GM18868 (cell line): ENCODE measurements around the gene CTDP1.

ENCODE experiments used
- ATAC-seq: cut with Tn5 transposase; IDR thresholded peaks from one replicate; pipeline ENCODE4 v1.9.1; 2021; ENCODE audit warnings: mild to moderate bottlenecking, moderate library complexity; ENCODE audit not compliant: unreplicated experiment

CTDP1 gene

DNA sequence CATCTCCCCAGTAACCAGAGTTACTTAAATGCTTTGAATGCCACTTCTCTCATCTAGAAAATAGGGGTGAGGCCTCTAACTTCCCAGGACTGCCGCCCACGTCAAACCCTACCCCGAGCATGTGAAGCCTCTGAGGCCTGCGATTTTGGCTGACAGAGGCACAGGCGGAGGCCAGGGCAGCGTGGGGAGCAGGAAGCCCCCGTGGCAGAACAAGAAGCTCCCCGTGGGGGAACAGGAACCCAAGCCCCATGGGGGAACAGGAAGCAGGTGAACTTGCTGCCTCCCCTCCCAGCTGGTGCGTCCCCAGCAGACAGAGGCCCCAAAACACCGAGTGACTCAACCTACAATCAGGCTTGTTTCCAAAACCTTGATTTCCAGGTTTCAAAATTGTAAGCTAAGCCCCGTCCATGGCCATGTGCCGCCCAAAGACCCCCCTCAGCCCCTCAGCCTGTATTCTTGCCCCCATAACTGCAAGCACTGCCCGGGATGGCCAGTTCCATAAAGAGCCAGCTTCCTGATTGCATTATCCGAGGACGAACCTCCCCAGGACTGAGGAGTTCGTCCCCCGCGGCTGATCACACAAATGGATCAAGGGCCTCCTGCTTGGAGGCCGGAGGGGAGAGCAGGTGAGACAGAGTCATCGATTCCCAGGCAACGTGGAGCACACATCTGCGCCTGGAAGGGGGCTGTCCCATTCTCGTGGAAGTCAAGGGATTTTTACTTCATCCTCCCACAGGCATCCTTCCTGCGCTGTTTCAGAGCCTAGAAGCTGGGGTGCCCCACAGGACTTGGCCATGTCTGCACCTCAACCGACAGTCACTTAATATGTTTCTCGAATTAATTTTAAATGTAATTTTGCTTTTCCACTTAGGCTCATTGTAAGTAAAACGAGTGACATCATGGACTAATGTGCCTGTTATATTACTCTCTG is 36.3 kb upstream of the CTDP1 start:
- ATAC-seq = peak; percentile 37

- peak; percentile 81 for ATAC-seq
Measured at GRCh38 chr18:79644006-79644665, 35.5 kb upstream of the CTDP1 start.

DNA sequence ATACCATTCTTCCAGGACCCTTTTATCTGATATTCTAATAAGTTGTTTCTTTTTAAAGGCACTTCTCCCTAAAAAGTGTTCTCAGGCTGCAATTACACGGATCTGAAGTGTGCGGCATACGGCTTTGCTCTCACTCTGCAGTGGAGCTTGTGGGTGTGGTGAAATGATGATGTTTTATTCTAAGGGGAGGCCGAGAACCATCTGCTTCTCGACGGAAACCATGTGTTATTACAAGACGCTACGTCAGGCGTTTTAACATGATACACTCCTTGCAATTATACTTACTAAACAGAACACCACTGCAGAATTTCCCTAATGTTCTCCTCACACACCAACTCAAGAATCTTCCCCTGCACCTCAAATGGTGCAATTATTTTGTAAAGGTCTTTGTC is 34.9 kb upstream of the CTDP1 start:
- no peak for ATAC-seq

- no peak for ATAC-seq
Measured at GRCh38 chr18:79645291-79645983, 34.2 kb upstream of the CTDP1 start.

DNA sequence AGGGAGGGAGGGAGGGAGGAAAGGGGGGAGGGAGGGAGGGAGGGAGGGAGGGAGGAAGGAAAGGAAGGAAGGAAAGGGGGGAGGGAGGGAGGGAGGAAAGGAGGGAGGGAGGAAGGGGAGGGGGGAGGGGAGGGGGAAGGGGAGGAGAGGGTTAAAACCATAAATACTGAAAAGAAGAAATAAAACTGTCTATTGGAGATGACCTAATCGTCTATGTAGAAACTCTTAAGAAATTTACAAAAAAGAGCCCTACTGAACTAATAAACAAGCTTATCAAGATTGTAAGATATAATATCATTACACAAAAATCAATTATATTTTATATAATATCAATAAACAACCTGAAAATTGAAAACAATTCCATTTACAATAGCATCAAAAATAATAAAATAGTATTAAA is 32.3 kb upstream of the CTDP1 start:
- no peak for ATAC-seq

- ATAC-seq = no peak
Measured at GRCh38 chr18:79650959-79651358, 28.6 kb upstream of the CTDP1 start.

DNA sequence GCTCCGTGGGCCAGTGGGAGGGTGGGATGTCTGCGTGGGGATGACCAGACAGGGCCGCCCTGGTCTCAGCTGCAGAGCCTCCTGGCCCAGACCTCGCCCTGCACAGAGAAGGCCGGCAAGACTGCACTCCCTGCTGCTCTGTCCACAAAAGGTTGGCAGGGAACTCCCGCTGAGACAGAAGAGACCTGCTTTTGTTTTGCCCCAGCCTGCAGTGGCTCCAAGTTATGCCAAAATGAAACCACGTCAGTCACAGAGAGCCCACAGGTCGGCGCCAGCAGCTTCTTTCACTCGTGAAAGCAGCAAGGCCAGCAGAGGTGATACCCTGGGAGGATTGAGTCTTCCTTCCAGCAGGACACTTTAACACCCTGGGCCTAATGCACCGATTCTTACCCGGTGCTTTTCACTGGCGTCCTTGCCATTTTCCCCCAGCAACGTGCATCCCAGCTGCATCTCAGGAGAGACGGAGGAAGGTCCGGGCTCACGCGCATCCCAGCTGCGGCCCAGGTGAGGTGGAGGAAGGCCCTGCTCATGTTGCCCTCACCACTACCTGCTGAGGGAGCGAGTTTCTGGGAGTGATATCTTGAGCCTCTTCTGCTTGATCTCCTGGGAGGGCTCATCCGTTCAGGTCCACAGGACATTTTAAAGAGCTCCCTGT is 22.1 kb upstream of the CTDP1 start:
- no peak for ATAC-seq

GRCh38 chr18:79658366-79658765 is 21.2 kb upstream of the CTDP1 start:
- no peak for ATAC-seq

- ATAC-seq = no peak
Measured at GRCh38 chr18:79659733-79660132, 19.9 kb upstream of the CTDP1 start.

- ATAC-seq = no peak
Measured at GRCh38 chr18:79662034-79662433, 17.6 kb upstream of the CTDP1 start.

GRCh38 chr18:79662439-79662838 is 17.2 kb upstream of the CTDP1 start:
- ATAC-seq = no peak

GRCh38 chr18:79664525-79665125 is 15.0 kb upstream of the CTDP1 start:
- ATAC-seq = no peak

DNA sequence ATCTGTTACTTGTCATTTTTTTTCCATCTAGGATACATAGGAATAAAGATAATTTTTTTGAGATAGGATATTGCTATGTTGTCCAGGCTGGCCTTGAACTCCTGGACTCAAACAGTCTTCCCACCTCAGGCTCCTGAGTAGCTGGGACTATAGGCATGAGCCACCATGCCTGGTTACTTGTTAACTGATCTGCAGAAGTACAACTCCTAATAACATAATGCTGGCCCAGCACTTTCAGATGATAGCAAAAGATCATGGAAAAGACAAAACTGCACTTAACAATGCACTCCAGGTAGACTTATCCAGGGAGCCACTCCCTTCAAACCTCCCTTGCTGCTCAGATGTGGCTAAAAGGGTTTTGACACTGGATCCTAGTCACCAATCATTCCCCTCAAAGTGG is 11.4 kb upstream of the CTDP1 start:
- no peak for ATAC-seq

- ATAC-seq = no peak
Measured at GRCh38 chr18:79672490-79673276, 6.9 kb upstream of the CTDP1 start.

DNA sequence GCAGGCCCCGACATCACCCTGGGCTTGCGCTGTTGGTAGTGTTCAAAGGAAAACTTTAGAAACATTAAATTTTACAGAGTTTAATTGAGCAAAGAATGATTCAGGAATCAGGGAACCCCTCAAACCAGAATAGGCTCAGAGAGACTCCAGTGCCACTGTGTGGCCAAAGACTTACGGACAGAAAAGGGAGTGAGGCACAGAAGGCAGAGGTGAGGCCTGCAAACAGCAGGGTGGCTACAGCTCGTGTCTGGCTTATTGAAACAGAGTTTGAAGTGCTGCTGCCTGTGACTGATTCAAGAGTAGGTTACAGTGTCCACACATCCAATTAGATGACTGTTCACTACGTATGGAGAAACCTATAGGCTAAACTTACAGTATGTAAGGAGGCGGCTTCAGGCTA is 2.4 kb upstream of the CTDP1 start:
- no peak for ATAC-seq

GRCh38 chr18:79677840-79678239 is 1.8 kb upstream of the CTDP1 start:
- no peak for ATAC-seq

DNA sequence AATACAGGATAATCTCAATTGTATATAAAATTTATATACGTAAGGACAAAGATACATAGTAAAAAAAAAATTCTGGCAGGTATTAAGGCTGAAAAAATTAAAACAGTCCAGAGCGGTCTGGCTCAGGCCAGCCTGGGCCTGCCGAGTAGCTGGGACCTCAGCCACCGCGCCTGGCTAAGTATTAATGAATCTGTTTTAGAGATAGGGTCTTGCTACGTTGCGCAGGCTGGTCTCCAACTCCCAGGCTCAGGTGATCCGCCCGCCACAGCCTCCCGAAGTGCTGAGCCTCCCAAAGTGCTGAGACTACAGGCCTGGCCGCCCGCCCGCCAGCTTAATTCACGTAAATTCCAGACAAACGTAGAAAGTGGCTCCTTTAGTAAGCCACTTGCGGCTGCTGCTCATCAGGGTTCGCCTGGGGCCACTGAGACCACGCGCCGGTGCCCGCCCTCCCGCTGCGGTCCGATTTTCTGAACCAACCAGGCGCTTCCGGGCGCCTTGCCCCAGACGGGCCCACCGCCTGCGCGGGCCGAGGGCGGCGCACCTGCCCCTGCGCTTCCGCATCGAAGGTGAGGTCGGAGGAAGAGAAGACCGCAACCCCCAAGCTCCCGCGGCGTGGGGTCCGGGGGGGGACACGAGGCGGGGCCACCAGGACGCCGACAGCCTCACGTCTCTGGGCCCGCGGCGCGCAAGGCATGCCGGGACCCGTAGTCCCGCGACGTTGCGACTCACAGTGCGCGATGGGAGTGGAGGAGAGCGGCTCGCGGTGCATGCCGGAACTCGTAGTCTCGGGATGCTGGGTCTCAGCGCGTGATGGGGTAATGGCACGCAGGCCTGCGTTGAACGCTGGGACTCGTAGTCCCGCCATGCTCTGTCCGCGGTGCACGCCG is 695 bp upstream of the CTDP1 start:
- peak; percentile 91 for ATAC-seq

GRCh38 chr18:79680100-79680879 is 687 bp downstream of the CTDP1 start:
- ATAC-seq = peak; percentile 0
